B cell (primary cell): Measurements from ENCODE around the gene KCTD20. TPM values are rescaled to one million over a fixed set of nuclear protein-coding genes. Genes with fewer than 3 reads are reported as not detected.

Source experiments
- ATAC-seq: fragments of 200-7000 bp; cut with Tn5 transposase; one replicate; pipeline ENCODE4 v1.10.0; 2021; ENCODE audit warnings: low read depth, mild to moderate bottlenecking, moderate number of reproducible peaks, moderate library complexity
- CTCF ChIA-PET: fragments of 350-600 bp; sonication (Branson Sonifier 250); formaldehyde crosslinking; loops from one replicate; lab custom pipeline; 2021; ENCODE audit warnings: antibody characterized with exemption, inconsistent platforms; lab: Charles Lee
- POLR2A ChIA-PET: fragments of 350-600 bp; sonication (Branson Sonifier 250); formaldehyde crosslinking; loops from one replicate; lab custom pipeline; 2021; ENCODE audit warnings: antibody characterized with exemption; lab: Charles Lee
- DNase-seq: peaks from one replicate; pipeline ENCODE4 v3.0.0; 2013
- H2AFZ ChIP-seq: 2 replicates; pipeline ENCODE4 v1.6.1; 2012; ENCODE audit warnings: mild to moderate bottlenecking, low read depth, low read length; ENCODE audit not compliant: insufficient read depth, poor library complexity, severe bottlenecking
- H3K27ac ChIP-seq, 2 donors: 1 replicate in 1 of 2; 2 replicates in 1 of 2; pipeline ENCODE4 v1.5.1; 2012 to 2013; ENCODE audit warnings: low read length in 2 of 2, mild to moderate bottlenecking in 2 of 2, moderate library complexity in 1 of 2
- H3K27me3 ChIP-seq, 4 experiments: fragments of 200-600 bp in 1 of 4; sonication (generic) in 1 of 4; replicated peaks in 1 of 4; 1 replicate in 2 of 4; 2 replicates in 2 of 4; pipeline versions ENCODE4 v1.6.1 to v1.7.0; 2013 to 2016; ENCODE audit warnings: low read length in 3 of 4, mild to moderate bottlenecking in 2 of 4, mixed read lengths in 1 of 4, moderate library complexity in 1 of 4; ENCODE audit not compliant: insufficient read depth in 4 of 4, control insufficient read depth in 3 of 4; ENCODE audit errors: control extremely low read depth in 1 of 4
- H3K36me3 ChIP-seq, 2 experiments: replicated peaks in 1 of 2; 1 replicate in 1 of 2; 2 replicates in 1 of 2; pipeline versions ENCODE4 v1.6.1 to v1.7.1; 2013; ENCODE audit warnings: low read length in 1 of 2; ENCODE audit not compliant: insufficient read depth in 2 of 2, control insufficient read depth in 1 of 2; ENCODE audit errors: control extremely low read depth in 1 of 2, extremely low read depth in 1 of 2
- H3K4me1 ChIP-seq, 2 donors: fragments of 200-600 bp in 1 of 2; sonication (generic) in 1 of 2; 1 replicate in 1 of 2; 2 replicates in 1 of 2; pipeline versions ENCODE4 v1.5.1 to v1.6.1; 2013 to 2017; ENCODE audit warnings: low read length in 2 of 2; ENCODE audit not compliant: control insufficient read depth in 2 of 2, insufficient read depth in 2 of 2
- H3K4me2 ChIP-seq: replicated peaks from 2 replicates; pipeline ENCODE3; 2012; ENCODE audit warnings: mild to moderate bottlenecking, low read depth, low read length; ENCODE audit not compliant: poor library complexity, severe bottlenecking
- H3K4me3 ChIP-seq, 5 experiments: fragments of 200-600 bp in 1 of 5; sonication (generic) in 1 of 5; 1 replicate in 3 of 5; 2 replicates in 2 of 5; pipeline versions ENCODE4 v1.5.1 to v1.7.0; 2011 to 2016; ENCODE audit warnings: low read length in 4 of 5, mild to moderate bottlenecking in 4 of 5, low read depth in 2 of 5, control low read depth in 1 of 5, moderate library complexity in 1 of 5; ENCODE audit not compliant: insufficient read depth in 1 of 5; ENCODE audit errors: control extremely low read depth in 1 of 5, extremely low read depth in 1 of 5
- H3K79me2 ChIP-seq: fragments of 200-600 bp; sonication (generic); one replicate; pipeline ENCODE4 v1.6.0; 2016; ENCODE audit warnings: low read length; ENCODE audit not compliant: control insufficient read depth, insufficient read depth
- H3K9ac ChIP-seq: fragments of 200-600 bp; sonication (generic); 2 replicates; pipeline ENCODE4 v1.6.1; 2017; ENCODE audit warnings: mild to moderate bottlenecking, low read length, moderate library complexity
- H3K9me3 ChIP-seq, 3 donors: one replicate each; pipeline versions ENCODE4 v1.6.1 to v1.7.1; 2013; ENCODE audit warnings: low read length in 2 of 3; ENCODE audit not compliant: control insufficient read depth in 2 of 3, insufficient read depth in 1 of 3; ENCODE audit errors: control extremely low read depth in 1 of 3
- H4K20me1 ChIP-seq: 2 replicates; pipeline ENCODE4 v1.6.0; 2012; ENCODE audit warnings: mild to moderate bottlenecking, low read length; ENCODE audit not compliant: insufficient read depth, control insufficient read depth, poor library complexity, severe bottlenecking
- H3K27ac Mint-ChIP-seq: one replicate; pipeline ENCODE4 v1.8.0; 2021; ENCODE audit warnings: mixed read lengths
- H3K27me3 Mint-ChIP-seq: one replicate; pipeline ENCODE4 v1.8.0; 2021; ENCODE audit warnings: mixed read lengths
- H3K4me1 Mint-ChIP-seq: one replicate; pipeline ENCODE4 v1.8.0; 2021; ENCODE audit warnings: mixed read lengths
- H3K4me3 Mint-ChIP-seq: one replicate; pipeline ENCODE4 v1.8.0; 2021; ENCODE audit warnings: mixed read lengths
- H3K9me3 Mint-ChIP-seq: one replicate; pipeline ENCODE4 v1.8.0; 2022; ENCODE audit warnings: mixed read lengths; ENCODE audit not compliant: insufficient read depth
- EZH2 ChIP-seq: IDR thresholded peaks from 2 replicates; pipeline ENCODE4 v1.6.1; 2012; ENCODE audit warnings: borderline replicate concordance, low read depth, mild to moderate bottlenecking, moderate library complexity, low read length; ENCODE audit not compliant: insufficient read depth, poor library complexity, severe bottlenecking
- WGBS: methylation state at CpG from one replicate; pipeline ENCODE4 v1.1.5; 2013; ENCODE audit warnings: missing lambda C conversion rate; ENCODE audit not compliant: insufficient coverage; 5-methylcytosine and 5-hydroxymethylcytosine counted together
- intact Hi-C: fragments of 100-400 bp; cut with micrococcal nuclease; formaldehyde crosslinking; loops from one replicate; pipeline ENCODE4 v1.10.0; 2022
- polyA plus RNA-seq: library from polyadenylated mRNA; depleted of rRNA; stranded (reverse); fragments of >200 nt; gene quantifications from 2 replicates; pipeline ENCODE4 v1.2.3, GENCODE V29; 2012
- total RNA-seq, 2 donors: library from RNA; stranded (reverse); fragments of 120-200 nt in 1 of 2; gene quantifications; 1 replicate in 1 of 2; 2 replicates in 1 of 2; pipeline versions ENCODE4 v1.2.3 to v1.2.4, GENCODE V29; 2013 to 2022
- TF ChIP-seq, protein P1 (sequence below): fragments of 200-600 bp; IDR thresholded peaks from one replicate; pipeline ENCODE4 v1.8.0; 2022; ENCODE audit warnings: antibody characterized with exemption, mild to moderate bottlenecking

The KCTD20 gene
- total and polyA plus RNA-seq, 2 donors (not counting 1 experiment from before 2014, with no cell fraction given), result 19.5 to 37.5 TPM

DNA sequence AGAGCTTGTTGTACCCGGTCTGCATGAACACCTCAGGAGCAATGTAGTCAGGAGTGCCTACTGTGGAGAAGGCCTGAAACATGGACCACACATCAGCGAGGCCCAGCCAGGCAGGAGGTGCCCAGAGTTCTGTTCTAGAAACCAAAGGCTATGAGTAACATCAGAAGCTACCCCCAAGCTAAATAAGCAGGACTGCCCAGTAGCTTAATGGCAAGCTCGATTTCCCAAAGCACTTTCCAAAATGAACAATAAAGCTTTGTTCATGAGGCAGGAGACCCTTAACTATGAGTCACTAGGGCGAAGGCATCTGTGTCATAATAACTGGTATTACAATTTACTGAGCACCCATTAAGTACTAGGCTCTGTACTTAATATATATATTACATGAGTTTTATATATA lies 57.1 kb downstream of the KCTD20 start:
- H3K79me2 ChIP-seq, result no peaks in the 10 kb centered on the region
- Mint-ChIP-seq H3K27ac (peak overlapping the region; percentile 3), H3K9me3 (no peaks in the 10 kb centered on the region), H3K4me3 (no peak overlapping the region), H3K27me3 (no peaks in the 10 kb centered on the region), H3K4me1 (no peaks in the 10 kb centered on the region)
- H3K27ac ChIP-seq, result no peak overlapping the region
- no peak overlapping the region for H3K4me2 ChIP-seq
- POLR2A ChIA-PET, result no interaction called here
- 95% methylated on average over 2 of the region's 4 CpGs for WGBS
- ATAC-seq (no peak), DNase-seq (no peak)
- H3K9ac ChIP-seq, result no peak overlapping the region
- H3K4me3 ChIP-seq, result no peak overlapping the region
- CTCF ChIA-PET, result no interaction called here
- H2AFZ ChIP-seq, result no peak overlapping the region
- H3K9me3 ChIP-seq, result no peaks in the 10 kb centered on the region
- no peak for TF ChIP-seq EZH2
- TF ChIP-seq, protein P1, sequence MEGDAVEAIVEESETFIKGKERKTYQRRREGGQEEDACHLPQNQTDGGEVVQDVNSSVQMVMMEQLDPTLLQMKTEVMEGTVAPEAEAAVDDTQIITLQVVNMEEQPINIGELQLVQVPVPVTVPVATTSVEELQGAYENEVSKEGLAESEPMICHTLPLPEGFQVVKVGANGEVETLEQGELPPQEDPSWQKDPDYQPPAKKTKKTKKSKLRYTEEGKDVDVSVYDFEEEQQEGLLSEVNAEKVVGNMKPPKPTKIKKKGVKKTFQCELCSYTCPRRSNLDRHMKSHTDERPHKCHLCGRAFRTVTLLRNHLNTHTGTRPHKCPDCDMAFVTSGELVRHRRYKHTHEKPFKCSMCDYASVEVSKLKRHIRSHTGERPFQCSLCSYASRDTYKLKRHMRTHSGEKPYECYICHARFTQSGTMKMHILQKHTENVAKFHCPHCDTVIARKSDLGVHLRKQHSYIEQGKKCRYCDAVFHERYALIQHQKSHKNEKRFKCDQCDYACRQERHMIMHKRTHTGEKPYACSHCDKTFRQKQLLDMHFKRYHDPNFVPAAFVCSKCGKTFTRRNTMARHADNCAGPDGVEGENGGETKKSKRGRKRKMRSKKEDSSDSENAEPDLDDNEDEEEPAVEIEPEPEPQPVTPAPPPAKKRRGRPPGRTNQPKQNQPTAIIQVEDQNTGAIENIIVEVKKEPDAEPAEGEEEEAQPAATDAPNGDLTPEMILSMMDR, result no peak
- intact Hi-C loops, result no loop called here
- H3K4me1 ChIP-seq, result no peaks in the 10 kb centered on the region
- H3K27me3 ChIP-seq, result no peaks in the 10 kb centered on the region
- H4K20me1 ChIP-seq, result no peaks in the 10 kb centered on the region
- H3K36me3 ChIP-seq, result peaks cover 0 to 71% of the 10 kb centered on the region in 2 experiments

DNA sequence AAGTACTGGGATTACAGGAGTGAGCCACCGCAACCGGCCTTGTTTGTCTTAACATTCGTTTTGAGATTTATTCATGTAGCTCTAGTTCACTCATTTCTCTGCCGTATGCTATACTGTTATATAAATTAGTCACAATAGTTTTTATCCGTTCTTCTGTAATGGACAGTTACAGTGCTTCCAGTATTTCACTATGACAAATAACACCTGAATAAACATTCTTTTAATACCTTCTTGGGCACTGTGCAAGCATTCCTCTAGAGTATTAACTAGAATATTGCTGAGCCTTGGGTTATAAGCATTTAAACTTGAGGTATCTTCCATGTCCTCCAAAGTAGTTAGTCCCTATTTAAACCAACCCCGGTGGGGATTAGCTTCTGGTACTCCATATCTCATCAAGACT lies 58.9 kb downstream of the KCTD20 start:
- H3K27me3 ChIP-seq, result no peaks in the 10 kb centered on the region
- no peaks in the 10 kb centered on the region for H3K79me2 ChIP-seq
- peaks cover 4 to 73% of the 10 kb centered on the region in 2 experiments for H3K36me3 ChIP-seq
- no CpG with 5 or more reads among the region's 6 CpGs for WGBS
- intact Hi-C loops, result no loop called here
- POLR2A ChIA-PET, result interaction anchor here (0.8 kb wide), 1 partner anchor 11 kb away, joined by 4 read pairs; no protein-coding TSS in a partner anchor
- H3K4me3 ChIP-seq, result no peak overlapping the region
- no peaks in the 10 kb centered on the region for H3K9me3 Mint-ChIP-seq
- TF ChIP-seq, protein P1, result no peak
- TF ChIP-seq EZH2, result no peak
- no peaks in the 10 kb centered on the region for H3K27me3 Mint-ChIP-seq
- H2AFZ ChIP-seq, result no peak overlapping the region
- no peak overlapping the region for H3K27ac ChIP-seq
- no peak overlapping the region for H3K9ac ChIP-seq
- no peaks in the 10 kb centered on the region for H3K9me3 ChIP-seq
- no peak for DNase-seq
- no peaks in the 10 kb centered on the region for H4K20me1 ChIP-seq
- peaks cover 1% of the 10 kb centered on the region for H3K4me1 Mint-ChIP-seq
- no peak for ATAC-seq
- H3K4me3 Mint-ChIP-seq, result no peak overlapping the region
- H3K27ac Mint-ChIP-seq, result no peak overlapping the region
- CTCF ChIA-PET, result no interaction called here
- no peaks in the 10 kb centered on the region for H3K4me1 ChIP-seq
- H3K4me2 ChIP-seq, result no peak overlapping the region
